GM19035 (cell line): ENCODE results near the gene DPH1.
"Not testable (repeated sequence)": the region's sequence is repeated elsewhere in the genome, so short reads cannot be mapped to it uniquely, and the experiment has no call there.

Experiments
- ATAC-seq: cut with Tn5 transposase; IDR thresholded peaks from one replicate; pipeline ENCODE4 v1.9.1; 2021; ENCODE audit not compliant: unreplicated experiment

Gene DPH1

GRCh38 chr17:2029911-2030778 lies at the start of gene DPH1:
Gene DPH1 (plus strand): TSS chr17:2030153. CDS start chr17:2030170, 17 bp downstream.
- peak; percentile 77 for ATAC-seq

GRCh38 chr17:1980665-1981250 lies 49.2 kb upstream of the DPH1 start:
- ATAC-seq = no peak

GRCh38 chr17:1982793-1983366 lies 47.1 kb upstream of the DPH1 start:
- not testable (repeated sequence) for ATAC-seq

DNA sequence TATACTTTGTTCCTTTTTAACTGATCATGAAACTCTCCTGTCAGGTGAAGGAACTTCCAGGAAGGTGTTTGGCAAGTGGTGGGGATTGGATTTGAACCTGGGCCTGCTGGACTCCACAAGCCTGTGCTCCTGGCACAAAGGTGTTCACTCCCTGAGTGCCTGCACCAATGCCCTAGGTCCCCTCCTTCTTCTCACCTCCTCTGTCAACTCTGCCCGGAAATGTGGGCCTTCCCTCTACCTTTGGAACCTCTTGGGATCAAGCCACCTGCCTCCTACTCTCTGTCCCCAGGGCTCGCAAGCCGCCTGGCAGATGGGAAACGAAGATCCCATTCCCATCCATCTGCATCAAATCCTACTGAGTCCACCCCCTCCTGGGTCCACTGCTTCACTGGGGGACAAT lies 44.9 kb upstream of the DPH1 start:
- ATAC-seq = no peak

GRCh38 chr17:1985686-1986085 lies 44.3 kb upstream of the DPH1 start:
- no peak for ATAC-seq

GRCh38 chr17:1986783-1987451 lies 43.0 kb upstream of the DPH1 start:
- ATAC-seq = no peak

DNA sequence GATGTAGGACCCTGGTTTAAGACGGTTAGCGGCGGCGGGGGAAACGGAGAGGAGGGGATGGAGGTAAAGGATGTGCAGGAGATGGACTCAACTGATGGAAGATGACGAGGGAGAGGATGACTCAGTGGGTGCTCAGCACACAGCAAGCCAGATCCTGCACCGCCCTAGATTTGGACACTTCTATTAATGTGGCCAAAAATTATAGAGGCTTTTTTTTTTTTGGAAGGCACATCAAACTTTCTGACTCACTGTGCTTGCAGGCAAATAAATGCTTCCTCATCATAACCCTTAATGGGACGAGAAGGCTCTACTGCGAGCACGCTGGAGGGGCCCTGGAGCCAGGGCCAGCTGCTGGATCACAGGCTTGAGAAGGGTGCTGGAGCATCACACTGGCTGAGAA lies 40.8 kb upstream of the DPH1 start:
- no peak for ATAC-seq

DNA sequence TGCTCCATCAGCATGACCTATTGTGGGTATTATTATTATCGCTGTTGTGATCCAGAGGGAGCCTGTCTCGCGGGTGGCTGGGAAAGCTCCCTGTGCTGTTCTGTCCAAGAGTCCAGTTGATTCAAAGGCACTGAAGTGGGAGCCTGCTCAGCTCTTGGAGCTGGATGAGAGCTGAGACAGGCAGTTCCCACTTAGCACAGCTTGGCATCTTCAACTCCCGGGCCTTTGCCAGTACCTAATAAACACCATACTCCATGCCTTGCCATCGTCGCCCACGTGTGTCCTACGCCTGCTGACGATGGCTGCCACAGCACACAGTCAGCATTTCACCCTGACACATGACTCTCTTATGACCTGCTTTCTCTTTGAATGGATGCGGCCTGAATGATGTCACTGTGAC lies 37.4 kb upstream of the DPH1 start:
- ATAC-seq = no peak

DNA sequence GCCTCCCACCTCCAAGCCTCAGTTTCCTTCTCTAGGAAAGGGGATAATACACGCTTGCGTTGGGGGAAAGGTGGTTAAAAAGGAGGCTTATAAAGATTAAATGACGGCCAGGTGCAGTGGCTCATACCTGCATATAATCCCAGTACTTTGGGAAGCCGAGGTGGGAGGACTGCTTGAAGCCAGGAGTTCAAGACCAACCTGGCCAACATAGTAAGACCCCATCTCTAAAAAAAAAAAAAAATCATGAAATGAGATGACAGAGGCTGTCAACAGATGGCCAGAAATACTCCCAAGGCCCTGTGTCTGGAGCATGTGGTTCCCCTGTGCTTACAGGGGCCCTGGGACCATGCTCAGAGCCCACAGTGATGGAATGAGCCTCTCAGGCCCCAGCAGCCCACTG lies 35.2 kb upstream of the DPH1 start:
- ATAC-seq = no peak

GRCh38 chr17:1995321-1995892 lies 34.5 kb upstream of the DPH1 start:
- no peak for ATAC-seq

GRCh38 chr17:1995907-1996799 lies 33.8 kb upstream of the DPH1 start:
- no peak for ATAC-seq

DNA sequence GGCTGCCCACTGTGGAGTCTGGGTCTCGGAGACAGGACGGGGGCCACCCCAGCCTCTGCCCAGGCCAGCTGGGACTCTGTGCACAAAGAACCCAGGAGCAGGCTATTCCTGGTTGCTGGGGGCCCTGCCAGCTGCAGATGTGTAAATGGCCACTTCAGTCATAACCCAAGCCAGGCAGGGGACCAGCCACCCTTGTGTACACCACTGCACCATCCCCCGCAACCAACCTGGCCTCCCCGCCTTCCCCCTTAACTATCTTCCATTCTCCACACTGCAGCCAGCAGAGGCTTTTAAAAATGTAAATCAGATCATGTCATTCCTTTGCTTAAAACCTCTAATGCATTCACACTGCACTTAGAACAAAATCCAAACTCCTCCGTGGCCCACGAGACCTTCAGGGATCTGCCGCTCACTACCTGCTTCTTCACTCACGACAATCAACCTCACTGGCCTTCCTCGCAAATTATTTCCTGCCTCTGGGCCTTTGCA lies 33.1 kb upstream of the DPH1 start:
- no peak for ATAC-seq

DNA sequence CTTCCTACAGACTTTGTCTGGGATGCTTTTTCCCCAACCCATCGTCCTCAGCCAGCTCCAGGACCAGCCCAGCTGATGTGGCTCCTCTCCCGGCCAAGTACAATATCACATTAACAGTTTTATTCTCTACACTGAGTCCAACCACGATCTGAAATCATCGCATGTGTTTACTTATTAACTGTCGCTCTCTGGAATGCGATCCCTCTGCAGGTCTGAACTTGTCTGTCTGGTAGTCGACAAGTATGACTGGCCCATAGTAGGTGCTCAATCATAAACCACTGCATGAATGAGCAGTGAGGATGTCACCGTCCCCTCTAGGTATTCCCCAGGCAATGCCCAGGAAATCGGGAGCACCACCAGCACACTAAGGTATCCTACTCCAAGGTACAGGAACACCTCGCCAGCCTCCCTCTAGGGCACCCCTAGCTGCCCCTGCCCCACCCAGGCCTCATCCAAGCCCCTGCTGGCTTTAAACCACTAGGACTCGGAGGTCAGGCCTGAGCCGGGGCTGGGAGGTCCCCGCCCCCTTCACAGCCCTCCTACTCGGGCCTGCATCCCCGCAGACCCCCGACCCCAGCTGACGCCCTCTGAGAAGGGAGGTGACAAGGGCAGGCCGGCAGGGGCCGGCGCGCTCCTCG lies 32.5 kb upstream of the DPH1 start:
- no peak for ATAC-seq

- no peak for ATAC-seq
These were observed 31.8 kb upstream of the DPH1 start for GRCh38 chr17:1997927-1998742.

DNA sequence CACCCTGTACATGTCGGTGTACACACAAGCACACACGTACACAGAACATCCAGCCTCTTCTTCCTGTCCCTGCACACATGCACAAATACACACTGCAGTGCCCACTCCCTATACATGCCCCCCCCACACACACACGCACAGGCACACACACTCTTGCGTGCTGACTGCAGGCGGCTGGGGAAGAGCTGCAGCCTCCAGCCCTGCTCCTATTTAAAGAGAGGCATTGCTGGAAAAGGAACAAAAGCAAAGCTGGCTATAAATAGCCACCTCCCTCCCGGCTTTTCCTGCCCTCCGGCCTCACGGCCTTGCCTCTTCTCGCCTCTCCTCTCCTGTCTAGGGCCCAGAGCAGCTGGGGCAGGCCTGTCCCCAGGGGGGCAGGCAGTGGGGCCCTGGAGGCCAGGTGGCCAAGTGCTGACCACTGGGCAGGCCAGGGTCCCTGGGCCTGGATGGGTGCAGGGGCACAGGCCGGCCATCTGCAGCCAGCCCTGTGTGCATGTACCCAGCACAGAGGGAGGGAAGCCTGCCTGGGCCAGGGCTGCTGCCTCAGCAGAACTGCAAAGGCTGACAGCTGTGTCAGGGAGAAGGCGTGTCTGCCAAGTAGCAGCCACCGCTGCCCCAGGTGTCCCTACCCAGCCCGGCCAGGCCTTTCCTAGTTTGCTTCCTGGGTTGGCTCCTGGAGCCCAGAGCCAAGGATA lies 30.2 kb upstream of the DPH1 start:
- no peak for ATAC-seq

GRCh38 chr17:2002767-2003329 lies 27.1 kb upstream of the DPH1 start:
- ATAC-seq = no peak

DNA sequence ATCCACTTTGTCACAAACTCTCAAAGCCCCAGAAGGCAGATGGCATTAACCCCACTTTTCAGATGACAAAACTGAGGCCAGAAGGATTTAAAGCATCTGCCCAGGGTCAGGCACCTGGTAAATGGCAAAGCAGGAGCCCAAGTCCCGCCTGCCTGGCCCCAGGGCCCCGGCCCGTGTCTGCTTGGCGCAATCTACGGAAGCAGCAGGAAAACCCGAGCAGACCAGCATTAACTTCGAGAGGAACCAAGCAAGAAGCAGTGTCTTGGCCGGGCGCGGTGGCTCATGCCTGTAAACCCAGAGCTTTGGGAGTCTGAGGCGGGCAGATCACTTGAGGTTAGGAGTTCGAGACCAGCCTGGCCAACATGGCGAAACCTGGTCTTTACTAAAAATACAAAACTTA lies 26.4 kb upstream of the DPH1 start:
- ATAC-seq = no peak

DNA sequence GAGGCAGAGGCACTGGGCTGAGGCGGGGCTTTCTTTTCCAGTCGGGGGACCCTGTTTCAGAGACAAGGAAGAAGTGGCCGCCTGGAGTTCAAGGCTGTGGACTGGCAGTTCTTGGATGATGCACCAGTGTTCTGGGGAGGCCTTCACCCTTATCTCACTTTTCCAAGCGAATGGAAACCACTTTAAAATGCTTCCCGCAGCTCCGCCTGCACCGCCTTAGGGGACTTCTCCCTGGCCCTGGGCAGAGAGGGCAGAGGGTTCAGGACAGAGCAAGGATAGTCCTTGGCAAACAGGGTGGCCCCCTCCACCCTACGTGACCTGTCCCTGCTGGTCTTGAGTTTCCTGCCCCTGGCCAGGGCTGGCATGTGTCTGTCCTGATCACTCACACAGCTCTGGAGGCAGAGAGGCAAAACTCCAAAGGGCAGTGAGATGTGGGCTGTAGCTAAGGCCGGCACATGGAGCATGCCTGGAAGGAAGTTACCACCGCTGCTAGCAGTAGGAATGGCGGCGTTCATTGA lies 25.5 kb upstream of the DPH1 start:
- no peak for ATAC-seq
